Prostate gland (tissue), 2 donors: ENCODE results near the gene C1orf52. TPM values are rescaled to one million over a fixed set of nuclear protein-coding genes. Genes with fewer than 3 reads are reported as not detected.

Source experiments
- DNase-seq: peaks from one replicate; pipeline ENCODE4 v3.0.0-alpha.2; 2019; ENCODE audit warnings: low spot score
- H3K27ac ChIP-seq, 2 donors: fragments of 200-600 bp; sonication (generic); 2 replicates each; pipeline ENCODE4 v1.5.1; 2017 to 2019
- H3K27me3 ChIP-seq: fragments of 200-600 bp; sonication (generic); replicated peaks from 2 replicates; pipeline ENCODE4 v1.5.1; 2019; ENCODE audit not compliant: insufficient read depth
- H3K36me3 ChIP-seq, 2 donors: fragments of 200-600 bp; sonication (generic); 1 replicate in 1 of 2; 2 replicates in 1 of 2; pipeline versions ENCODE4 v1.5.1 to v1.8.1; 2017 to 2019
- H3K4me1 ChIP-seq: fragments of 200-600 bp; sonication (generic); replicated peaks from 2 replicates; pipeline ENCODE4 v1.5.1; 2019
- H3K4me3 ChIP-seq, 2 donors: fragments of 200-600 bp; sonication (generic); 2 replicates each; pipeline ENCODE4 v1.5.1; 2017 to 2019
- H3K9me3 ChIP-seq: fragments of 200-600 bp; sonication (generic); 2 replicates; pipeline ENCODE4 v1.5.1; 2017
- POLR2A ChIP-seq: fragments of 450-650 bp; IDR thresholded peaks from one replicate; pipeline ENCODE4 v1.6.1; 2016; ENCODE audit warnings: antibody characterized with exemption, mild to moderate bottlenecking
- POLR2AphosphoS5 ChIP-seq: sonication (generic); formaldehyde crosslinking; IDR thresholded peaks from one replicate; pipeline ENCODE4 v1.6.1; 2017; ENCODE audit warnings: antibody characterized with exemption
- WGBS: methylation state at CpG from one replicate; pipeline ENCODE4 v1.1.5; 2018; 5-methylcytosine and 5-hydroxymethylcytosine counted together
- intact Hi-C: fragments of 100-400 bp; cut with DNase I; formaldehyde crosslinking; loops from one replicate; pipeline ENCODE4 v1.14.2; 2022
- small RNA-seq, 2 donors: library from RNA; depleted of rRNA; stranded (forward); fragments of <200 nt; gene quantifications; one replicate each; pipeline ENCODE3, GENCODE V24; 2016
- total RNA-seq, 2 donors: library from RNA; depleted of rRNA; stranded (reverse); fragments of >200 nt; gene quantifications; one replicate each; pipeline ENCODE4 v1.1.0, GENCODE V29; 2016
- TF ChIP-seq, protein P1 (sequence below), 4 experiments: fragments of 200-600 bp in 2 of 4; fragments of 450-650 bp in 2 of 4; sonication (generic) in 2 of 4; IDR thresholded peaks; 1 replicate in 3 of 4; 2 replicates in 1 of 4; pipeline ENCODE4 v1.5.1; 2016 to 2019; ENCODE audit warnings: antibody characterized with exemption in 4 of 4, mild to moderate bottlenecking in 2 of 4, moderate library complexity in 2 of 4

Gene C1orf52
- total RNA-seq, 2 donors from 2014 or later = 12.7 to 30.5 TPM

DNA sequence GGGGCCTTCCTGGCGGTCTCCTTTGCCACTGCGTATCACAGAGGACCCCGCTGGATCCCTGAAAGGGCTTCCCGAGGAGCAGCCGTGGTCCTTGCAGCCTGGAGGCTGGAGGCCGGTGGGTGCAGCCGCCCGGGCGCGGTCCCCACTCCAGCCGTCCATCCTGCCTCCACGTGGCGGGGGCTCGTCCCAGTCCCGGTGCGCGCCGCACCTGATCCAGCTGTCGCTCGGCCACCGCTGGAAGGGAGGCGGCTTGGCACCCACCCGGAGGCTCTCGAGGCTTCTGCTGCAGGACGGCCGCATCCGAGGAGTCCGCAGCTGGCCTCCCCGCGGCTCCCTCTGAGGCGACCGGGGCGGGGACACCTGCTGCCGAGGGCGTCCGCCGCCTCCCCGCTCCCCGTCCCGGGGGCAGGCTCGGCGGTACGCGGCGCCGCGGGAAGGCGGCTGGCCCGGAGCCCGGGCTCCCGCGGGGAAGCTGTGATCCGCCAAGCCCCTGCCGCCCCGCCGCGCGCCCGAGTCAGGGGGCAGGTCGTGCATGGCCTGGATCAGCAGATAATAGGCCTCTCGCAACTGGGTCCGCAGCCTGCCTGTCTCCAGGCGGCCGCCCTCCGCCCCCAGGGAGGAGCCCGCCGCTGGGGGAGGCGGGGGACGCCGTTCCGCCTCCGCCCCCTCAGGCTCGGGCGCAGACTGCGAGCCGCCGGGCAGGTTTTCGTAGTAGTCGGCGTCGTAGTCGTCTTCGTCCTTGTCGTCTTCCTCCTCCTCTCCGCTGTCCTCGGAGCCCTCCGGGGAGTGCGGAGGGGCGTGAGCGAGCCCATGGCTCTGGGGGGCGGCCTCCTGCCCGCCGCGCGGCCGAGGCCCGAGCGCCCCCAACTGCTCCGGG is 58.8 kb downstream of the C1orf52 start, which contains the start of gene SYDE2:
TSS of gene SYDE2 (minus strand) at position 554 of the 877 bp plus-strand sequence. CDS start at position 534, 20 bp downstream.
- peak; percentile 71 for DNase-seq
- intact Hi-C loops = loop anchor here (5.0 kb wide), 1 partner anchor 57 kb away; the partner anchor contains the start of gene C1orf52
- Histone ChIP-seq H3K27ac (peak within 1 kb of the TSS; percentile 94 to 98), H3K27me3 (no peaks in the 10 kb centered on the region), H3K4me1 (peaks cover 4% of the 10 kb centered on the region), H3K36me3 (no peaks in the 10 kb centered on the region), H3K9me3 (no peaks in the 10 kb centered on the region), H3K4me3 (peak within 1 kb of the TSS; percentile 87 to 97)
- TF ChIP-seq, protein P1, sequence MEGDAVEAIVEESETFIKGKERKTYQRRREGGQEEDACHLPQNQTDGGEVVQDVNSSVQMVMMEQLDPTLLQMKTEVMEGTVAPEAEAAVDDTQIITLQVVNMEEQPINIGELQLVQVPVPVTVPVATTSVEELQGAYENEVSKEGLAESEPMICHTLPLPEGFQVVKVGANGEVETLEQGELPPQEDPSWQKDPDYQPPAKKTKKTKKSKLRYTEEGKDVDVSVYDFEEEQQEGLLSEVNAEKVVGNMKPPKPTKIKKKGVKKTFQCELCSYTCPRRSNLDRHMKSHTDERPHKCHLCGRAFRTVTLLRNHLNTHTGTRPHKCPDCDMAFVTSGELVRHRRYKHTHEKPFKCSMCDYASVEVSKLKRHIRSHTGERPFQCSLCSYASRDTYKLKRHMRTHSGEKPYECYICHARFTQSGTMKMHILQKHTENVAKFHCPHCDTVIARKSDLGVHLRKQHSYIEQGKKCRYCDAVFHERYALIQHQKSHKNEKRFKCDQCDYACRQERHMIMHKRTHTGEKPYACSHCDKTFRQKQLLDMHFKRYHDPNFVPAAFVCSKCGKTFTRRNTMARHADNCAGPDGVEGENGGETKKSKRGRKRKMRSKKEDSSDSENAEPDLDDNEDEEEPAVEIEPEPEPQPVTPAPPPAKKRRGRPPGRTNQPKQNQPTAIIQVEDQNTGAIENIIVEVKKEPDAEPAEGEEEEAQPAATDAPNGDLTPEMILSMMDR (IDR thresholded peaks at IDR 0.05) = peak in 2 of 4 experiments; percentile 8 to 34
- peak; percentile 27 for TF ChIP-seq POLR2AphosphoS5
- TF ChIP-seq POLR2A = peak; percentile 57
- WGBS = 1% methylated on average over 46 of the region's 99 CpGs

Small RNAs within 50 kb of the gene (small RNA-seq; reads per million reads assigned to genes)
- 0 reads per million in 2 donors for gene RF00019

Other genes starting within 250 kb of the C1orf52 start
- 1 to 10 TPM in 1 of 2 donors, under 1 TPM in 1; 0.23 to 1.6 TPM for gene MCOLN3, start 211.2 kb downstream of the C1orf52 start, total RNA-seq
- gene SYDE2, start 58.6 kb downstream of the C1orf52 start, total RNA-seq = 1 to 10 TPM; 6.6 to 8.4 TPM
- 10 to 100 TPM; 17.3 to 18.4 TPM for gene BCL10, start 17.0 kb upstream of the C1orf52 start, total RNA-seq
- gene DDAH1, start 205.5 kb upstream of the C1orf52 start, total RNA-seq = 10 to 100 TPM; 61.6 to 70.7 TPM